Endothelial cell of umbilical vein (primary cell): ENCODE data around the gene FRK. TPM values are rescaled to one million over a fixed set of nuclear protein-coding genes. Genes with fewer than 3 reads are reported as not detected.

ENCODE experiments used
- BruUV-seq: library from RNA; stranded (reverse); fragments of 400-500 nt; replicated peaks from 2 replicates; lab custom pipeline; 2021; lab: Mats Ljungman, UMichigan
- CTCF ChIA-PET: fragments of 300-600, 350-600 bp; sonication (Branson Sonifier 250); formaldehyde crosslinking; loops from one replicate; lab custom pipeline; 2021; ENCODE audit warnings: antibody characterized with exemption, inconsistent platforms; lab: Charles Lee
- POLR2A ChIA-PET: fragments of 300-600, 350-600 bp; sonication (Branson Sonifier 250); formaldehyde crosslinking; loops from one replicate; lab custom pipeline; 2021; ENCODE audit warnings: antibody characterized with exemption, inconsistent platforms; lab: Charles Lee
- DNase-seq: peaks from one replicate; pipeline ENCODE4 v3.0.0-alpha.2; 2011; ENCODE audit warnings: low read depth, low spot score
- FAIRE-seq: peaks from 2 replicates; lab custom pipeline; 2011; peaks lifted over from hg19 to GRCh38; lab: Jason Lieb, UNC
- H2AFZ ChIP-seq: 2 replicates; pipeline ENCODE4 v1.6.0; 2012; ENCODE audit warnings: low read depth, low read length, control low read depth, inconsistent platforms
- H3K27ac ChIP-seq: 2 replicates; pipeline ENCODE4 v1.5.1; 2011; ENCODE audit warnings: low read depth, mild to moderate bottlenecking, control low read depth, low read length, moderate library complexity; ENCODE audit not compliant: insufficient read depth
- H3K27me3 ChIP-seq, 2 experiments: 2 replicates each; pipeline versions ENCODE4 v1.6.0 to v1.6.1; 2011; ENCODE audit warnings: low read length in 2 of 2, mixed read lengths in 1 of 2; ENCODE audit not compliant: control insufficient read depth in 2 of 2, insufficient read depth in 2 of 2
- H3K36me3 ChIP-seq, 2 experiments: 2 replicates in 1 of 2; 3 replicates in 1 of 2; pipeline ENCODE4 v1.5.1; 2011; ENCODE audit warnings: low read length in 2 of 2, mild to moderate bottlenecking in 1 of 2, moderate library complexity in 1 of 2; ENCODE audit not compliant: control insufficient read depth in 2 of 2, insufficient read depth in 2 of 2; ENCODE audit errors: extremely low read depth in 1 of 2
- H3K4me1 ChIP-seq: 3 replicates; pipeline ENCODE4 v1.5.1; 2011; ENCODE audit warnings: mild to moderate bottlenecking, low read length; ENCODE audit not compliant: control insufficient read depth, insufficient read depth; ENCODE audit errors: extremely low read depth
- H3K4me2 ChIP-seq: 2 replicates; pipeline ENCODE4 v1.6.1; 2011; ENCODE audit warnings: low read length, control low read depth, mixed read lengths; ENCODE audit not compliant: insufficient read depth
- H3K4me3 ChIP-seq, 3 experiments: fragments of 200-600 bp in 1 of 3; sonication (generic), shearing (Covaris generic) in 1 of 3; replicated peaks in 1 of 3; 2 replicates each; pipeline ENCODE4 v1.5.1; 2011 to 2016; ENCODE audit warnings: control low read depth in 3 of 3, low read length in 3 of 3, mild to moderate bottlenecking in 2 of 3, inconsistent platforms in 1 of 3, low read depth in 1 of 3, moderate library complexity in 1 of 3; ENCODE audit not compliant: insufficient read depth in 1 of 3
- H3K79me2 ChIP-seq: 2 replicates; pipeline ENCODE4 v1.6.0; 2012; ENCODE audit warnings: low read length, inconsistent platforms; ENCODE audit not compliant: control insufficient read depth, insufficient read depth
- H3K9ac ChIP-seq: replicated peaks from 2 replicates; pipeline ENCODE3; 2011; ENCODE audit warnings: low read length, control low read depth; ENCODE audit not compliant: insufficient read depth; ENCODE audit errors: extremely low read depth
- H3K9me1 ChIP-seq: replicated peaks from 3 replicates; pipeline ENCODE4 v1.6.0; 2011; ENCODE audit warnings: mild to moderate bottlenecking, low read length; ENCODE audit not compliant: control insufficient read depth, insufficient read depth; ENCODE audit errors: extremely low read depth
- H3K9me3 ChIP-seq: replicated peaks from 2 replicates; pipeline ENCODE4 v1.5.1; 2012; ENCODE audit warnings: low read length, inconsistent platforms; ENCODE audit not compliant: control insufficient read depth, insufficient read depth
- H4K20me1 ChIP-seq: replicated peaks from 2 replicates; pipeline ENCODE3; 2011; ENCODE audit warnings: mild to moderate bottlenecking, low read length; ENCODE audit not compliant: control insufficient read depth, insufficient read depth; ENCODE audit errors: extremely low read depth
- EZH2 ChIP-seq: IDR thresholded peaks from 2 replicates; pipeline ENCODE4 v1.6.1; 2012; ENCODE audit warnings: borderline replicate concordance, low read depth, mild to moderate bottlenecking, moderate library complexity, low read length, inconsistent platforms; ENCODE audit not compliant: severe bottlenecking
- FOS ChIP-seq: IDR thresholded peaks from 2 replicates; pipeline ENCODE4 v1.6.1; 2011; ENCODE audit warnings: mild to moderate bottlenecking, low read length, moderate library complexity, borderline replicate concordance; ENCODE audit not compliant: insufficient read depth
- GATA2 ChIP-seq: IDR thresholded peaks from 2 replicates; pipeline ENCODE4 v1.7.0; 2011; ENCODE audit warnings: low read depth, mild to moderate bottlenecking, moderate library complexity, mixed read lengths, low read length; ENCODE audit not compliant: insufficient read length, insufficient read depth
- JUN ChIP-seq: IDR thresholded peaks from 2 replicates; pipeline ENCODE4 v1.6.1; 2011; ENCODE audit warnings: borderline replicate concordance, low read depth; ENCODE audit not compliant: insufficient read length, insufficient read depth
- MYC ChIP-seq: IDR thresholded peaks from one replicate; pipeline ENCODE4 v1.6.1; 2011; ENCODE audit warnings: mild to moderate bottlenecking, low read depth, low read length
- POLR2A ChIP-seq: IDR thresholded peaks from 2 replicates; pipeline ENCODE4 v1.6.1; 2012; ENCODE audit warnings: low read depth, mild to moderate bottlenecking, control low read depth, low read length
- POLR2AphosphoS5 ChIP-seq: IDR thresholded peaks from 2 replicates; pipeline ENCODE4 v1.6.1; 2012; ENCODE audit warnings: low read depth, mild to moderate bottlenecking, control low read depth, low read length, moderate library complexity; ENCODE audit not compliant: insufficient read depth
- dilution Hi-C: fragments of 300-500 bp; cut with MboI; formaldehyde crosslinking; loops from one replicate; pipeline ENCODE4 v1.15.0; 2019; ENCODE audit warnings: low sequenced_read_pairs; ENCODE audit not compliant: extremely low pct_ligation_motif_present
- intact Hi-C: fragments of 100-400 bp; cut with micrococcal nuclease; formaldehyde crosslinking; loops from one replicate; pipeline ENCODE4 v1.10.0; 2022
- polyA plus RNA-seq, 4 experiments: library from polyadenylated mRNA; depleted of rRNA in 3 of 4; stranded (reverse) in 3 of 4; unstranded in 1 of 4; fragments of >200 nt; gene quantifications; 2 replicates each; pipeline versions ENCODE4 v1.2.1 to v1.2.3, GENCODE V29; 2011 to 2012; ENCODE audit warnings: missing spikeins in 1 of 4
- total RNA-seq: library from RNA; stranded (reverse); gene quantifications from 2 replicates; pipeline ENCODE4 v1.2.3, GENCODE V29; 2021
- TF ChIP-seq, protein P1 (sequence below), 2 donors: IDR thresholded peaks; 1 replicate in 1 of 2; 2 replicates in 1 of 2; pipeline ENCODE4 v1.5.1; 2011; ENCODE audit warnings: low read length in 2 of 2, mild to moderate bottlenecking in 2 of 2, moderate library complexity in 2 of 2, control low read depth in 1 of 2, inconsistent platforms in 1 of 2, low read depth in 1 of 2; ENCODE audit not compliant: insufficient read depth in 1 of 2; ENCODE audit errors: extremely low read depth in 1 of 2
- TF ChIP-seq, protein P2 (sequence below): IDR thresholded peaks from 2 replicates; pipeline ENCODE4 v1.6.1; 2011; ENCODE audit not compliant: insufficient read depth, insufficient read length

FRK gene
- total and polyA plus RNA-seq, 2 donors (not counting 3 experiments of a cell fraction or from before 2014, with no cell fraction given) = 0.01 TPM; not detected in 1

DNA sequence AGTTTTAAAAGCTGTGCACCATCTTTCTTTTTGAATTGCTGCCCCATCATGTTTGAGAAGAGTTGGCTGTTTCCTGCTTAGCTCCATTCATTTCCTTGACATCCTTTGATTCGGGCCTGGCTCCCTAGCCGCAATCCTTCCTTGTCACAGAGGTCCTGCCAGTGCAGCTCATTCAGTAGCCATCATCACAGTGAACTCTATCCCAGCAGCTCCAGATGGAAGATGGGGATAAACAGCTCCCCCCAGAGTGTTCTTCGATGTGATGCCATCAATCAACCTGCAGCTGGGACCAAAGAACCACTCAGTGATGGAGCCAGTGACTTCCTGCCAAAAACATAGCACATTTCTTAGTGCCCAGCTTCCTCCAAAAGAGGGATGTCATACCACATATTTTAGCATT lies 158.8 kb downstream of the FRK start:
- CTCF ChIA-PET = interaction anchor here (0.8 kb wide), 1 partner anchor 1793 kb away, joined by 3 read pairs; no protein-coding TSS in a partner anchor
- Histone ChIP-seq H2AFZ (no peak overlapping the region), H3K36me3 (no peaks in the 10 kb centered on the region), H3K79me2 (no peaks in the 10 kb centered on the region), H3K4me3 (no peak overlapping the region), H3K9ac (no peak overlapping the region), H4K20me1 (no peaks in the 10 kb centered on the region), H3K9me1 (no peaks in the 10 kb centered on the region), H3K4me1 (no peaks in the 10 kb centered on the region), H3K27me3 (no peaks in the 10 kb centered on the region), H3K9me3 (no peaks in the 10 kb centered on the region), H3K27ac (no peak overlapping the region), H3K4me2 (no peak overlapping the region)
- no peak for DNase-seq
- POLR2A ChIA-PET = no interaction called here
- FAIRE-seq = no peak
- dilution Hi-C loops = no loop called here
- intact Hi-C loops = no loop called here
- no TSS peak for BruUV-seq
- TF ChIP-seq POLR2AphosphoS5 = no peak
- no peak for TF ChIP-seq JUN
- TF ChIP-seq GATA2 = no peak
- TF ChIP-seq EZH2 = no peak
- no peak for TF ChIP-seq FOS
- no peak for TF ChIP-seq POLR2A
- TF ChIP-seq, protein P1, sequence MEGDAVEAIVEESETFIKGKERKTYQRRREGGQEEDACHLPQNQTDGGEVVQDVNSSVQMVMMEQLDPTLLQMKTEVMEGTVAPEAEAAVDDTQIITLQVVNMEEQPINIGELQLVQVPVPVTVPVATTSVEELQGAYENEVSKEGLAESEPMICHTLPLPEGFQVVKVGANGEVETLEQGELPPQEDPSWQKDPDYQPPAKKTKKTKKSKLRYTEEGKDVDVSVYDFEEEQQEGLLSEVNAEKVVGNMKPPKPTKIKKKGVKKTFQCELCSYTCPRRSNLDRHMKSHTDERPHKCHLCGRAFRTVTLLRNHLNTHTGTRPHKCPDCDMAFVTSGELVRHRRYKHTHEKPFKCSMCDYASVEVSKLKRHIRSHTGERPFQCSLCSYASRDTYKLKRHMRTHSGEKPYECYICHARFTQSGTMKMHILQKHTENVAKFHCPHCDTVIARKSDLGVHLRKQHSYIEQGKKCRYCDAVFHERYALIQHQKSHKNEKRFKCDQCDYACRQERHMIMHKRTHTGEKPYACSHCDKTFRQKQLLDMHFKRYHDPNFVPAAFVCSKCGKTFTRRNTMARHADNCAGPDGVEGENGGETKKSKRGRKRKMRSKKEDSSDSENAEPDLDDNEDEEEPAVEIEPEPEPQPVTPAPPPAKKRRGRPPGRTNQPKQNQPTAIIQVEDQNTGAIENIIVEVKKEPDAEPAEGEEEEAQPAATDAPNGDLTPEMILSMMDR (IDR thresholded peaks at IDR 0.05; ENCODE audit: extremely low read depth in 1 of 2, insufficient read depth in 1 of 2, low read depth in 1 of 2, low read length in 2 of 2) = no peak
- TF ChIP-seq MYC = no peak
- TF ChIP-seq, protein P2, sequence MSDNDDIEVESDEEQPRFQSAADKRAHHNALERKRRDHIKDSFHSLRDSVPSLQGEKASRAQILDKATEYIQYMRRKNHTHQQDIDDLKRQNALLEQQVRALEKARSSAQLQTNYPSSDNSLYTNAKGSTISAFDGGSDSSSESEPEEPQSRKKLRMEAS = no peak
